Muscle layer of duodenum (tissue), 2 donors: ENCODE results near the gene SLC4A1.

ENCODE experiments used
- H3K27ac ChIP-seq: one replicate; pipeline ENCODE4 v1.7.0; 2013; ENCODE audit warnings: mild to moderate bottlenecking, low read length
- H3K27me3 ChIP-seq: one replicate; pipeline ENCODE4 v1.7.0; 2013; ENCODE audit warnings: low read depth, mild to moderate bottlenecking, control low read depth, low read length
- H3K36me3 ChIP-seq, 2 donors: one replicate each; pipeline ENCODE4 v1.7.0; 2013; ENCODE audit warnings: low read length in 2 of 2, control low read depth in 1 of 2, mild to moderate bottlenecking in 1 of 2; ENCODE audit not compliant: insufficient read depth in 2 of 2, control insufficient read depth in 1 of 2
- H3K4me1 ChIP-seq, 2 donors: one replicate each; pipeline ENCODE4 v1.7.0; 2013; ENCODE audit warnings: low read length in 2 of 2, mild to moderate bottlenecking in 2 of 2, control low read depth in 1 of 2, moderate library complexity in 1 of 2; ENCODE audit not compliant: insufficient read depth in 2 of 2, control insufficient read depth in 1 of 2
- H3K4me3 ChIP-seq, 2 donors: one replicate each; pipeline ENCODE4 v1.7.0; 2013; ENCODE audit warnings: low read length in 2 of 2, low read depth in 1 of 2, mild to moderate bottlenecking in 1 of 2
- H3K9me3 ChIP-seq, 2 donors: one replicate each; pipeline ENCODE4 v1.7.0; 2013; ENCODE audit warnings: low read length in 2 of 2, control low read depth in 1 of 2, mild to moderate bottlenecking in 1 of 2; ENCODE audit not compliant: control insufficient read depth in 1 of 2
- donor health status: healthy.

The SLC4A1 gene

GRCh38 chr17:44281570-44281969 lies 13.6 kb upstream of the SLC4A1 start:
- Histone ChIP-seq H3K27ac (no peak overlapping the region), H3K4me3 (no peak overlapping the region), H3K36me3 (no peaks in the 10 kb centered on the region), H3K27me3 (no peaks in the 10 kb centered on the region), H3K9me3 (no peaks in the 10 kb centered on the region), H3K4me1 (peaks cover 0 to 12% of the 10 kb centered on the region in 2 donors)

GRCh38 chr17:44280392-44280937 lies 12.5 kb upstream of the SLC4A1 start:
- H3K36me3 ChIP-seq: no peaks in the 10 kb centered on the region
- peaks cover 0 to 12% of the 10 kb centered on the region in 2 donors for H3K4me1 ChIP-seq
- no peaks in the 10 kb centered on the region for H3K27me3 ChIP-seq
- no peak overlapping the region for H3K27ac ChIP-seq
- no peaks in the 10 kb centered on the region for H3K9me3 ChIP-seq
- no peak overlapping the region for H3K4me3 ChIP-seq

GRCh38 chr17:44279666-44280391 lies 11.9 kb upstream of the SLC4A1 start:
- H3K4me1 ChIP-seq: peaks cover 0 to 12% of the 10 kb centered on the region in 2 donors
- H3K9me3 ChIP-seq: no peaks in the 10 kb centered on the region
- H3K27ac ChIP-seq: no peak overlapping the region
- H3K4me3 ChIP-seq: no peak overlapping the region
- H3K27me3 ChIP-seq: no peaks in the 10 kb centered on the region
- no peaks in the 10 kb centered on the region for H3K36me3 ChIP-seq

GRCh38 chr17:44279346-44279665 lies 11.4 kb upstream of the SLC4A1 start:
- Histone ChIP-seq H3K4me1 (peaks cover 0 to 12% of the 10 kb centered on the region in 2 donors), H3K9me3 (no peaks in the 10 kb centered on the region), H3K27me3 (no peaks in the 10 kb centered on the region), H3K36me3 (no peaks in the 10 kb centered on the region), H3K4me3 (no peak overlapping the region), H3K27ac (no peak overlapping the region)

- no peaks in the 10 kb centered on the region for H3K9me3 ChIP-seq
- peaks cover 0 to 12% of the 10 kb centered on the region in 2 donors for H3K4me1 ChIP-seq
- H3K27me3 ChIP-seq: no peaks in the 10 kb centered on the region
- H3K36me3 ChIP-seq: no peaks in the 10 kb centered on the region
- no peak overlapping the region for H3K27ac ChIP-seq
- no peak overlapping the region for H3K4me3 ChIP-seq
These were observed 10.0 kb upstream of the SLC4A1 start for GRCh38 chr17:44277976-44278375.

- Histone ChIP-seq H3K36me3 (no peaks in the 10 kb centered on the region), H3K4me1 (no peaks in the 10 kb centered on the region), H3K9me3 (no peaks in the 10 kb centered on the region), H3K27ac (no peak overlapping the region), H3K4me3 (no peak overlapping the region), H3K27me3 (no peaks in the 10 kb centered on the region)
These were observed 5.7 kb upstream of the SLC4A1 start for GRCh38 chr17:44273607-44274006.

- Histone ChIP-seq H3K27me3 (no peaks in the 10 kb centered on the region), H3K27ac (no peak overlapping the region), H3K36me3 (no peaks in the 10 kb centered on the region), H3K9me3 (no peaks in the 10 kb centered on the region), H3K4me1 (no peaks in the 10 kb centered on the region), H3K4me3 (no peak overlapping the region)
These were observed 5.0 kb upstream of the SLC4A1 start for GRCh38 chr17:44272954-44273353.

- Histone ChIP-seq H3K4me3 (no peak overlapping the region), H3K27me3 (no peaks in the 10 kb centered on the region), H3K27ac (no peak overlapping the region), H3K4me1 (no peaks in the 10 kb centered on the region), H3K9me3 (no peaks in the 10 kb centered on the region), H3K36me3 (no peaks in the 10 kb centered on the region)
These were observed 4.5 kb upstream of the SLC4A1 start for GRCh38 chr17:44272321-44272951.

- Histone ChIP-seq H3K9me3 (no peaks in the 10 kb centered on the region), H3K4me3 (no peak overlapping the region), H3K4me1 (no peaks in the 10 kb centered on the region), H3K27ac (no peak overlapping the region), H3K36me3 (no peaks in the 10 kb centered on the region), H3K27me3 (no peaks in the 10 kb centered on the region)
These were observed 1.8 kb upstream of the SLC4A1 start for GRCh38 chr17:44269535-44270240.

GRCh38 chr17:44268709-44269534 lies 987 bp upstream of the SLC4A1 start:
- Histone ChIP-seq H3K27me3 (no peaks in the 10 kb centered on the region), H3K9me3 (no peaks in the 10 kb centered on the region), H3K27ac (no peak overlapping the region), H3K4me3 (no peak overlapping the region), H3K36me3 (no peaks in the 10 kb centered on the region), H3K4me1 (no peaks in the 10 kb centered on the region)

GRCh38 chr17:44267165-44267455 lies 825 bp downstream of the SLC4A1 start:
- Histone ChIP-seq H3K4me3 (no peak overlapping the region), H3K27me3 (no peaks in the 10 kb centered on the region), H3K4me1 (no peaks in the 10 kb centered on the region), H3K36me3 (no peaks in the 10 kb centered on the region), H3K27ac (no peak overlapping the region), H3K9me3 (no peaks in the 10 kb centered on the region)
